SK-N-SH (cell line): ENCODE results near the gene SESN2. TPM values are rescaled to one million over a fixed set of nuclear protein-coding genes. Genes with fewer than 3 reads are reported as not detected.

Experiments
- CTCF ChIA-PET: fragments of 300-600, 350-600 bp; formaldehyde crosslinking; extraction: SDS; loops from one replicate; lab custom pipeline; 2021; lab: Yijun Ruan, JAX
- POLR2A ChIA-PET: fragments of 350-600 bp; sonication (Branson Sonifier 250); formaldehyde crosslinking; extraction: SDS; loops from one replicate; lab custom pipeline; 2020; ENCODE audit warnings: antibody characterized with exemption, inconsistent platforms; lab: Yijun Ruan, JAX
- DNase-seq: peaks from one replicate; pipeline ENCODE4 v3.0.0; 2012
- H2AFZ ChIP-seq: fragments of 200-600 bp; sonication (generic); 2 replicates; pipeline ENCODE4 v1.8.1; 2016; ENCODE audit warnings: antibody characterized with exemption, mild to moderate bottlenecking, low read depth
- H3F3A ChIP-seq: fragments of 200-600 bp; sonication (generic); replicated peaks from 2 replicates; pipeline ENCODE3; 2016; ENCODE audit warnings: antibody characterized with exemption, mild to moderate bottlenecking; ENCODE audit not compliant: insufficient read depth
- H3K27ac ChIP-seq, 2 experiments: fragments of 200-500 bp in 1 of 2; fragments of 200-600 bp in 1 of 2; sonication (Bioruptor generic) in 1 of 2; sonication (generic), shearing (Covaris generic) in 1 of 2; 2 replicates each; pipeline versions ENCODE4 v1.5.1 to v1.6.1; 2014 to 2016; ENCODE audit warnings: low read depth in 2 of 2, inconsistent platforms in 1 of 2, low read length in 1 of 2, mild to moderate bottlenecking in 1 of 2, mixed read lengths in 1 of 2
- H3K27me3 ChIP-seq: fragments of 200-600 bp; sonication (generic), shearing (Covaris generic); 2 replicates; pipeline ENCODE4 v1.6.1; 2016; ENCODE audit warnings: mixed run types; ENCODE audit not compliant: insufficient read depth
- H3K36me3 ChIP-seq, 2 experiments: fragments of 200-500 bp in 1 of 2; fragments of 200-600 bp in 1 of 2; sonication (Bioruptor generic) in 1 of 2; sonication (generic) in 1 of 2; replicated peaks in 1 of 2; 2 replicates each; pipeline versions ENCODE3 to v1.5.1; 2014 to 2016; ENCODE audit warnings: low read length in 1 of 2, mild to moderate bottlenecking in 1 of 2; ENCODE audit not compliant: insufficient read depth in 2 of 2, control insufficient read depth in 1 of 2
- H3K4me1 ChIP-seq, 2 experiments: fragments of 200-500 bp in 1 of 2; fragments of 200-600 bp in 1 of 2; sonication (Bioruptor generic) in 1 of 2; sonication (generic), shearing (Covaris generic) in 1 of 2; 2 replicates each; pipeline versions ENCODE4 v1.5.1 to v1.6.1; 2014 to 2016; ENCODE audit warnings: low read depth in 1 of 2, low read length in 1 of 2, mixed run types in 1 of 2; ENCODE audit not compliant: insufficient read depth in 2 of 2, control insufficient read depth in 1 of 2
- H3K4me2 ChIP-seq: fragments of 200-600 bp; sonication (generic), shearing (Covaris generic); 2 replicates; pipeline ENCODE4 v1.6.1; 2017; ENCODE audit warnings: mixed run types
- H3K4me3 ChIP-seq, 2 experiments: fragments of 200-500 bp in 1 of 2; fragments of 200-600 bp in 1 of 2; sonication (Bioruptor generic) in 1 of 2; sonication (generic), shearing (Covaris generic) in 1 of 2; 2 replicates each; pipeline versions ENCODE4 v1.5.1 to v1.8.1; 2014 to 2016; ENCODE audit warnings: low read depth in 2 of 2, inconsistent platforms in 1 of 2, low read length in 1 of 2, mild to moderate bottlenecking in 1 of 2, mixed read lengths in 1 of 2, moderate library complexity in 1 of 2
- H3K79me2 ChIP-seq: fragments of 200-600 bp; sonication (generic); 2 replicates; pipeline ENCODE4 v1.8.1; 2017; ENCODE audit warnings: mild to moderate bottlenecking; ENCODE audit not compliant: insufficient read depth
- H3K9ac ChIP-seq: fragments of 200-600 bp; sonication (generic); 2 replicates; pipeline ENCODE4 v1.6.1; 2017; ENCODE audit warnings: mixed run types
- H3K9me2 ChIP-seq: fragments of 200-600 bp; sonication (generic); 2 replicates; pipeline ENCODE4 v1.6.1; 2017; ENCODE audit warnings: mixed run types
- H3K9me3 ChIP-seq: fragments of 200-600 bp; sonication (generic); 2 replicates; pipeline ENCODE4 v1.6.1; 2017; ENCODE audit warnings: mixed run types, mild to moderate bottlenecking, moderate library complexity
- H4K20me1 ChIP-seq: fragments of 200-600 bp; sonication (generic); 2 replicates; pipeline ENCODE4 v1.6.1; 2017; ENCODE audit warnings: mild to moderate bottlenecking, mixed run types; ENCODE audit not compliant: insufficient read depth
- CHD2 ChIP-seq: fragments of 150-350 bp; IDR thresholded peaks from 2 replicates; pipeline ENCODE4 v1.6.1; 2018; ENCODE audit warnings: low read length; ENCODE audit not compliant: partially characterized antibody
- EZH2phosphoT487 ChIP-seq: fragments of 200-600 bp; sonication (generic); IDR thresholded peaks from 2 replicates; pipeline ENCODE4 v1.6.1; 2017; ENCODE audit warnings: low read depth, mixed run types, mild to moderate bottlenecking, antibody characterized with exemption, moderate library complexity, borderline replicate concordance
- FOSL2 ChIP-seq: IDR thresholded peaks from 2 replicates; pipeline ENCODE4 v1.4.0; 2012; ENCODE audit warnings: low read depth, mild to moderate bottlenecking, moderate library complexity, borderline replicate concordance
- FOXJ3 ChIP-seq: sonication (generic); formaldehyde crosslinking; IDR thresholded peaks from 2 replicates; pipeline ENCODE4 v1.5.1; 2020; ENCODE audit warnings: mild to moderate bottlenecking, missing genetic modification reagents
- FOXM1 ChIP-seq: IDR thresholded peaks from 2 replicates; pipeline ENCODE4 v1.4.0; 2012; ENCODE audit warnings: low read depth, mild to moderate bottlenecking
- JUND ChIP-seq: IDR thresholded peaks from 2 replicates; pipeline ENCODE4 v1.4.0; 2012
- NRF1 ChIP-seq: IDR thresholded peaks from 2 replicates; pipeline ENCODE4 v1.6.1; 2012; ENCODE audit warnings: low read depth, mild to moderate bottlenecking, low read length
- POLR2AphosphoS5 ChIP-seq: IDR thresholded peaks from 2 replicates; pipeline ENCODE4 v1.6.1; 2012; ENCODE audit warnings: low read depth, low read length
- RFX5 ChIP-seq: IDR thresholded peaks from 2 replicates; pipeline ENCODE4 v1.6.1; 2012; ENCODE audit warnings: mild to moderate bottlenecking, improper control_type of control experiment, low read length
- SIN3A ChIP-seq: IDR thresholded peaks from 2 replicates; pipeline ENCODE4 v1.6.1; 2012; ENCODE audit warnings: low read depth, mild to moderate bottlenecking, low read length, moderate library complexity, borderline replicate concordance
- SMC3 ChIP-seq: IDR thresholded peaks from 2 replicates; pipeline ENCODE4 v1.6.1; 2012; ENCODE audit warnings: low read depth, low read length, improper control_type of control experiment
- TAF1 ChIP-seq: IDR thresholded peaks from 2 replicates; pipeline ENCODE4 v1.6.1; 2012; ENCODE audit warnings: low read depth, mild to moderate bottlenecking, low read length, moderate library complexity, borderline replicate concordance
- YY1 ChIP-seq: IDR thresholded peaks from 2 replicates; pipeline ENCODE4 v1.4.0; 2012; ENCODE audit warnings: low read depth, mild to moderate bottlenecking
- WGBS: methylation state at CpG from one replicate; pipeline ENCODE4 v1.1.6; 2017; ENCODE audit warnings: low lambda C conversion rate; 5-methylcytosine and 5-hydroxymethylcytosine counted together
- polyA plus RNA-seq, 3 experiments: library from polyadenylated mRNA; depleted of rRNA; stranded (reverse); fragments of >200 nt; gene quantifications; 2 replicates each; pipeline ENCODE4 v1.2.3, GENCODE V29; 2012
- TF ChIP-seq, protein P1 (sequence below): fragments of 150-350 bp; IDR thresholded peaks from 2 replicates; pipeline ENCODE4 v1.6.1; 2017; ENCODE audit warnings: antibody characterized with exemption, low read length, low read depth, borderline replicate concordance
- TF ChIP-seq, protein P2 (sequence below): fragments of 200-600 bp; sonication (generic); IDR thresholded peaks from 2 replicates; pipeline ENCODE4 v1.6.1; 2017; ENCODE audit warnings: antibody characterized with exemption, mild to moderate bottlenecking, moderate library complexity
- TF ChIP-seq, protein P3 (sequence below): IDR thresholded peaks from 2 replicates; pipeline ENCODE4 v1.4.0; 2012; ENCODE audit warnings: low read depth

SESN2 gene
- polyA plus RNA-seq, 1 of the 3 experiments (the other 2 are of a cell fraction): 14.1 TPM

DNA sequence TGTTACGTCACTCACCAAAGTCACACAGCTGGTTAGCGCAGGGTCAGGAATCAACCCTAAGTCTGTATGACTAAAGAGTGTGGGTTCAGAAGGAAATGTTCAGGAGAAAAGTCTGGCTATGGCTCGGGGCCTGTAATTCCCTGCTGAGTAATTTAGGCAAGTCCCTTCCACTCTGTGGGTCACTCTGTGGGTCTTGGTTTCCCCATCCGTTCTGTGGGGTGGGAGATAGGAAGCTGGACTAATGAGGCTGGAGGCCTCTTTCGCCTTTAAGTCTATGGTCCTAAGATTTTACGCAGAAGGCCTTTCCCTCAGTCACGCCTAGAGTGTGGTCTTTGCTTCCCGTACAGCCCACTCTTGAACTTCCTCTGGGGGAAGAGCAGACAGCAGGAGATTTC lies 55.2 kb downstream of the SESN2 start:
- Histone ChIP-seq H3K9me3 (no peaks in the 10 kb centered on the region), H4K20me1 (no peaks in the 10 kb centered on the region), H3K9me2 (no peaks in the 10 kb centered on the region), H3K9ac (no peak overlapping the region), H3K4me2 (no peak overlapping the region), H3K4me1 (no peaks in the 10 kb centered on the region), H3F3A (no peaks in the 10 kb centered on the region), H3K27ac (no peak overlapping the region), H3K27me3 (no peaks in the 10 kb centered on the region), H3K4me3 (no peak overlapping the region), H3K36me3 (no peaks in the 10 kb centered on the region), H3K79me2 (no peaks in the 10 kb centered on the region), H2AFZ (no peak overlapping the region)
- TF ChIP-seq JUND: no peak
- DNase-seq: no peak
- POLR2A ChIA-PET: interaction anchor here (0.7 kb wide), 1 partner anchor 14 kb away, joined by 3 read pairs; the partner anchor contains the start of gene MED18
- 90% methylated on average over 8 of the region's 8 CpGs for WGBS
- CTCF ChIA-PET: interaction anchor here (1.2 to 1.8 kb wide), 4 partner anchors 14 to 66 kb away, joined by 3 to 5 read pairs (median 4); partner anchors contain the start of gene MED18

DNA sequence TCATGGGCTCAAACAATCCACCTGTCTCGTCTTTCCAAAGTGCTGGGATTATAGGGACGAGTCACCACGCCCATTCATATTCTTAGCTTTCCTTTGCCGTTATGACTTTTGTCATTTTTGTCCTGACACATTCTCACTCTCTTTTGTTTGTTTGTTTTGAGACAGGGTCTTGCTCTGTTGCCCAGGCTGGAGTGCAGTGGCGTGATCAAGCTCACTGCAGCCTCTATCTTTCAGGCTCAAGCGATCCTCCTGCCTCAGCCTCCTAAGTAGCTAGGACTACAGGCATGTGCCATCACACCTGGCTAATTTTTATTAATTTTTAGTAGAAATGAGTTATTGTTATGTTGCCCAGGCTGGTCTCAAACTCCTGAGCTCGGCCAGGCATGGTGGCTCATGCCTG lies 57.7 kb downstream of the SESN2 start:
- 75% methylated on average over 7 of the region's 7 CpGs for WGBS
- Histone ChIP-seq H3F3A (no peaks in the 10 kb centered on the region), H3K27me3 (no peaks in the 10 kb centered on the region; the same call in 1 of the 2 replicates), H3K27ac (no peak overlapping the region), H4K20me1 (no peaks in the 10 kb centered on the region), H3K36me3 (no peaks in the 10 kb centered on the region), H3K9me2 (no peaks in the 10 kb centered on the region), H3K9me3 (no peaks in the 10 kb centered on the region), H3K79me2 (no peaks in the 10 kb centered on the region), H3K9ac (no peak overlapping the region), H2AFZ (no peak overlapping the region), H3K4me3 (no peak overlapping the region), H3K4me2 (no peak overlapping the region), H3K4me1 (no peaks in the 10 kb centered on the region)
- DNase-seq: no peak
- POLR2A ChIA-PET: no interaction called here
- CTCF ChIA-PET: no interaction called here
- TF ChIP-seq CHD2: no peak
- TF ChIP-seq FOXJ3 (CRISPR knock-in tag): no peak
- no peak for TF ChIP-seq TAF1
- TF ChIP-seq JUND: no peak
- TF ChIP-seq YY1: no peak
- TF ChIP-seq NRF1: no peak
- TF ChIP-seq, protein P1, sequence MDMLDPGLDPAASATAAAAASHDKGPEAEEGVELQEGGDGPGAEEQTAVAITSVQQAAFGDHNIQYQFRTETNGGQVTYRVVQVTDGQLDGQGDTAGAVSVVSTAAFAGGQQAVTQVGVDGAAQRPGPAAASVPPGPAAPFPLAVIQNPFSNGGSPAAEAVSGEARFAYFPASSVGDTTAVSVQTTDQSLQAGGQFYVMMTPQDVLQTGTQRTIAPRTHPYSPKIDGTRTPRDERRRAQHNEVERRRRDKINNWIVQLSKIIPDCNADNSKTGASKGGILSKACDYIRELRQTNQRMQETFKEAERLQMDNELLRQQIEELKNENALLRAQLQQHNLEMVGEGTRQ: no peak
- TF ChIP-seq SIN3A: no peak
- no peak for TF ChIP-seq POLR2AphosphoS5
- no peak for TF ChIP-seq EZH2phosphoT487
- TF ChIP-seq, protein P2, sequence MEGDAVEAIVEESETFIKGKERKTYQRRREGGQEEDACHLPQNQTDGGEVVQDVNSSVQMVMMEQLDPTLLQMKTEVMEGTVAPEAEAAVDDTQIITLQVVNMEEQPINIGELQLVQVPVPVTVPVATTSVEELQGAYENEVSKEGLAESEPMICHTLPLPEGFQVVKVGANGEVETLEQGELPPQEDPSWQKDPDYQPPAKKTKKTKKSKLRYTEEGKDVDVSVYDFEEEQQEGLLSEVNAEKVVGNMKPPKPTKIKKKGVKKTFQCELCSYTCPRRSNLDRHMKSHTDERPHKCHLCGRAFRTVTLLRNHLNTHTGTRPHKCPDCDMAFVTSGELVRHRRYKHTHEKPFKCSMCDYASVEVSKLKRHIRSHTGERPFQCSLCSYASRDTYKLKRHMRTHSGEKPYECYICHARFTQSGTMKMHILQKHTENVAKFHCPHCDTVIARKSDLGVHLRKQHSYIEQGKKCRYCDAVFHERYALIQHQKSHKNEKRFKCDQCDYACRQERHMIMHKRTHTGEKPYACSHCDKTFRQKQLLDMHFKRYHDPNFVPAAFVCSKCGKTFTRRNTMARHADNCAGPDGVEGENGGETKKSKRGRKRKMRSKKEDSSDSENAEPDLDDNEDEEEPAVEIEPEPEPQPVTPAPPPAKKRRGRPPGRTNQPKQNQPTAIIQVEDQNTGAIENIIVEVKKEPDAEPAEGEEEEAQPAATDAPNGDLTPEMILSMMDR: no peak
- no peak for TF ChIP-seq FOSL2
- TF ChIP-seq, protein P3, sequence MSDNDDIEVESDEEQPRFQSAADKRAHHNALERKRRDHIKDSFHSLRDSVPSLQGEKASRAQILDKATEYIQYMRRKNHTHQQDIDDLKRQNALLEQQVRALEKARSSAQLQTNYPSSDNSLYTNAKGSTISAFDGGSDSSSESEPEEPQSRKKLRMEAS: no peak
- no peak for TF ChIP-seq FOXM1
- TF ChIP-seq RFX5: no peak
- TF ChIP-seq SMC3: no peak
